Brain microvascular endothelial cell (primary cell): ENCODE measurements around the gene HAPSTR1.

ENCODE experiments used
- DNase-seq: peaks from one replicate; pipeline ENCODE4 v3.0.0-alpha.2; 2020
- H3K27ac ChIP-seq: fragments of 250-450 bp; sonication (Bioruptor Pico); 2 replicates; pipeline ENCODE4 v1.5.1; 2020; ENCODE audit warnings: mild to moderate bottlenecking, moderate library complexity
- H3K27me3 ChIP-seq: fragments of 250-450 bp; sonication (Bioruptor Pico); replicated peaks from 2 replicates; pipeline ENCODE4 v1.5.1; 2020; ENCODE audit warnings: mild to moderate bottlenecking
- H3K36me3 ChIP-seq: fragments of 250-450 bp; sonication (Bioruptor Pico); replicated peaks from 2 replicates; pipeline ENCODE4 v1.5.1; 2020; ENCODE audit warnings: mild to moderate bottlenecking
- H3K4me3 ChIP-seq: 2 replicates; pipeline ENCODE4 v1.5.1; 2011; ENCODE audit warnings: low read depth, mild to moderate bottlenecking, control low read depth, low read length, moderate library complexity
- in situ Hi-C: cut with HindIII; loops from 2 replicates; pipeline ENCODE4 v1.10.0; 2017; ENCODE audit warnings: low sequenced_read_pairs, low pct_ligation_motif_present
- TF ChIP-seq, protein P1 (sequence below): IDR thresholded peaks from 2 replicates; pipeline ENCODE4 v1.5.1; 2011; ENCODE audit warnings: low read depth, mild to moderate bottlenecking, moderate library complexity, low read length, control low read depth, inconsistent platforms; ENCODE audit errors: missing control alignments

The HAPSTR1 gene

DNA sequence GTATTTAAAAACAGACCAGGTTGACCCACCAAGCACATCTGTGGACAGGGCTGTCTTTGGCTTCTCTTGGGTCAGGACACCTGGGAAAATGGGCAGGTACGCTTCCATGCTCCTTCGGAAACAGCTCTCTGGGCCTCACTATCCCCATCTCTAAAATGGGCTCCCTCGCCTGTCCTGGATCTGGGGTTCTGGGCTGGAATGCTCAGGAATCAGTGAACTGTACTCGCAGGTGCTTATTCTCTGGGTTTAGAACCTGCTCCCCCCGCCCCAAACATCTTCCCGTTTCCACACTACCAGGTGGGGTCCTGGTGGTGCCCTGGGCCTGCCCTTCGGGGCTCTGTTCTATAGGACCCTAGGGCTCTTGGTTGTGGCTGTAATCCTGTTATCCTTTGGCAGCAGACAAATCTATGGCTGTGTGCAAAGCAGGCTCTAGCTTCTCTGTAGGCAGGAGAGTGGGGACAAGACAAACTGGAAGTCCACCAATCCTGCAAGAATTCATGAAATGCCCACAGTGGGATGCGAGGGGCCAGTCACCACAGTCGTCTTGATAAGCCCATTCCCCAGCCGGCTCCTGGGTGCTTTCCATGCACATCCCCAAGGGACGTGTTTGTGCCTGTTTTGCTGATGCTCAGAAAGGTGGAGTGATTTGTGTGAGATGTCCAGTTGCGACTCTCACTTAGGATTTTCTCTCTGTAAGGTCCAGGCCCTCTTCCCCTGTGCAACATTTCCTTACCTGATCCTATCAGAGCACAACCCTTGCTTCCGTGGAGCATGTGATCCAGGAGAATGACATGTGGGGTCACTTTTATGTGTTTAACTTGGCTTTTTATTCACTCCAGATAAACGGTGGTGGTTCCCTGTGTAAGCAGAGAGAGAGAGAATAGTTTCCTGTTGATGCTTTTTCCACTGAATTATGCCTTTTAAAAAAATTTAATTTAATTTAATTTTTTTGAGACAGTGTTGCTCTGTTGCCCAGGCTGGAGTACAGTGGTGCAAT lies 37.2 kb downstream of the HAPSTR1 start:
- peak; percentile 14 for DNase-seq
- Histone ChIP-seq H3K36me3 (peaks cover 13% of the 10 kb centered on the region), H3K27me3 (no peaks in the 10 kb centered on the region), H3K4me3 (no peak overlapping the region), H3K27ac (peak overlapping the region; percentile 89)
- in situ Hi-C loops = no loop called here
- TF ChIP-seq, protein P1, sequence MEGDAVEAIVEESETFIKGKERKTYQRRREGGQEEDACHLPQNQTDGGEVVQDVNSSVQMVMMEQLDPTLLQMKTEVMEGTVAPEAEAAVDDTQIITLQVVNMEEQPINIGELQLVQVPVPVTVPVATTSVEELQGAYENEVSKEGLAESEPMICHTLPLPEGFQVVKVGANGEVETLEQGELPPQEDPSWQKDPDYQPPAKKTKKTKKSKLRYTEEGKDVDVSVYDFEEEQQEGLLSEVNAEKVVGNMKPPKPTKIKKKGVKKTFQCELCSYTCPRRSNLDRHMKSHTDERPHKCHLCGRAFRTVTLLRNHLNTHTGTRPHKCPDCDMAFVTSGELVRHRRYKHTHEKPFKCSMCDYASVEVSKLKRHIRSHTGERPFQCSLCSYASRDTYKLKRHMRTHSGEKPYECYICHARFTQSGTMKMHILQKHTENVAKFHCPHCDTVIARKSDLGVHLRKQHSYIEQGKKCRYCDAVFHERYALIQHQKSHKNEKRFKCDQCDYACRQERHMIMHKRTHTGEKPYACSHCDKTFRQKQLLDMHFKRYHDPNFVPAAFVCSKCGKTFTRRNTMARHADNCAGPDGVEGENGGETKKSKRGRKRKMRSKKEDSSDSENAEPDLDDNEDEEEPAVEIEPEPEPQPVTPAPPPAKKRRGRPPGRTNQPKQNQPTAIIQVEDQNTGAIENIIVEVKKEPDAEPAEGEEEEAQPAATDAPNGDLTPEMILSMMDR = no peak

DNA sequence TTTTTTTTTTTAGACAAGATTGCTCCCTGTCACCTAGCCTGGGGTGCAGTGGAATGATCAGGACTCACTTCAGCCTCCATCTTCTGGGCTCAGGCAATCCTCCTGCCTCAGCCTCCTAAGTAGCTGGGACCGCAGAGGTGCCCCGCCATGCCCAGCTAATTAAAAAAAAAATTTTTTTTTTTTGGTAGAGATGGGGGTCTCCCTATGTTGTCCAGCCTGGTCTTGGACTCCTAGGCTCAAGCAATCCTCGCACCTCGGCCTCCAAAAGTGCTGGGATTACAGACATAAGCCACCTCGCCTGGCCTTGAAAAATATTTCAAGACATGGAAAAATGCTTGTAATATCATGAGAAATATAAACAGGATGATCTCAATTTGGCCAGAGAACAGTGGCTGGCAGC lies 42.9 kb downstream of the HAPSTR1 start:
- H3K27ac ChIP-seq = no peak overlapping the region
- no peaks in the 10 kb centered on the region for H3K27me3 ChIP-seq
- DNase-seq = no peak
- H3K36me3 ChIP-seq = no peaks in the 10 kb centered on the region
- in situ Hi-C loops = no loop called here
- TF ChIP-seq, protein P1 = no peak
- H3K4me3 ChIP-seq = no peak overlapping the region

DNA sequence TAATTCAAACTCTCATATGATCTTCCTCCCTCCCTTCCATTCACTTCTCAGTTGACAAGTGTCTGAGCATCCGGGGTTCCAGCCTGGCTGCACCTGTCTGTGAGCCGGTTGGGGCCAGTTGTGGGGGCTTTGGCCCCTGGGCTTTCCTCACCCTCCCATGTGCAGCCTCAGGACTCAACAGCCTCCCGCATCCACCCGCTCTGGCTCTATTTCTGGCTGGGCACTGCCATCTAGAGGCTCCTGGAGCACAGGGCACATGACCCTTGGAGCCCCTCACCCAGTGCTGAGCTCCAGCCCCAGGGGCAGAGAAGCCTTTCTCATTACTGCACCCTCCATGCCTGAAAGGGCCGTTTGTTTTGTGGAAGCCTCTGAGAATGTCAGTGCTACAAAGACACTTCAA lies 43.3 kb downstream of the HAPSTR1 start:
- Histone ChIP-seq H3K4me3 (no peak overlapping the region), H3K36me3 (no peaks in the 10 kb centered on the region), H3K27ac (no peak overlapping the region), H3K27me3 (no peaks in the 10 kb centered on the region)
- TF ChIP-seq, protein P1 = peak; percentile 77
- DNase-seq = peak; percentile 46
- in situ Hi-C loops = no loop called here

DNA sequence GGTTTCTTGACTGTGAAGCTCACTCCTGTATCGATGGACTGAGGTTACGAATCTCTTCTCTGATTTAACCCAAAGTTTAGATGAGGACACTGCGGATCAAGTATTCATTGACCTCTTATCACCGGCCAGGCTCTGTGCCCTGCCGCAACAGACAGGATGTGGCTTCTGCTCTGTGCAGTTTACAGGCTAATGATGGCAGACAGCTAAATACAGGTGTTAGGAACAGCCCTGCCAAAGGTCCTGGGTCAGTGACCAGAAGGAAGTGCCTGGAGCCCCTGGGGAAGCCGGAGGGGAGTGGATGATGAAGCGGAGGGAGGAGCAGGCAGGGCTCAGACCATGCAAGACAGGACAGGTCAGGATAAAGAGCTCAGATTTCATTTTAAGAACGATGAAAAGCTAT lies 44.4 kb downstream of the HAPSTR1 start:
- DNase-seq = no peak
- Histone ChIP-seq H3K36me3 (no peaks in the 10 kb centered on the region), H3K4me3 (no peak overlapping the region), H3K27ac (no peak overlapping the region), H3K27me3 (no peaks in the 10 kb centered on the region)
- TF ChIP-seq, protein P1 = no peak
- in situ Hi-C loops = no loop called here

DNA sequence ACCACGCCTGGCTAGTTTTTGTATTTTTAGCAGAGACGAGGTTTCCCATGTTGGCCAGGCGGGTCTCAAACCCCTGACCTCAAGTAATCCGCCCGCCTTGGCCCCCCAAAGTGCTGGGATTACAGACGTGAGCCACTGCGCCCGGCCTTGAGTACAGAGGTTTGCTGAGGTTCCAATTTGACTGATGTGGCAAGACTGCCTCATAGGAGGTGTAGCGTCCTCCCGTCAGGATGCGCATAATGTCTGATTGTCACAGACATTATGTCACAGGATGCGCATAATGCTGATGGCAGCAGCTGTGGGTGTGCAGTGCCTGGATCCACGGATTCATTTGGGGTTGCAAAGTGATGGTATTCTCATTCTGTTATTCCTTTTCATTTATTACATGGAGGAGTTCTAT lies 45.2 kb downstream of the HAPSTR1 start:
- in situ Hi-C loops = no loop called here
- Histone ChIP-seq H3K27me3 (no peaks in the 10 kb centered on the region), H3K36me3 (no peaks in the 10 kb centered on the region), H3K27ac (no peak overlapping the region), H3K4me3 (no peak overlapping the region)
- TF ChIP-seq, protein P1 = no peak
- no peak for DNase-seq
